Stimulated activated CD4-positive, alpha-beta T cell treated with anti-CD3 and anti-CD28 coated beads, Interleukin-4, amount 100 ng/mL, for 1 hour (primary cell): ENCODE measurements around the gene TMEM238.

ENCODE experiments used
- DNase-seq: peaks from one replicate; pipeline ENCODE4 v3.0.0-alpha.2; 2020

TMEM238 gene

GRCh38 chr19:55354698-55355212 lies 29.3 kb downstream of the TMEM238 start, which contains the start of gene COX6B2:
Gene COX6B2, minus strand, starts transcription at chr19:55354719. Its CDS starts 198 bp downstream, at chr19:55354521.
- no peak for DNase-seq

GRCh38 chr19:55353803-55354697 lies 30.0 kb downstream of the TMEM238 start:
- DNase-seq, result peak; percentile 65

GRCh38 chr19:55353356-55353802 lies 30.7 kb downstream of the TMEM238 start:
- no peak for DNase-seq

- DNase-seq, result no peak
These were observed 31.4 kb downstream of the TMEM238 start for GRCh38 chr19:55352549-55353145.

GRCh38 chr19:55352040-55352439 lies 32.1 kb downstream of the TMEM238 start:
- DNase-seq, result no peak

GRCh38 chr19:55350620-55351315 lies 33.3 kb downstream of the TMEM238 start:
- DNase-seq, result no peak

GRCh38 chr19:55348317-55349034 lies 35.6 kb downstream of the TMEM238 start:
- DNase-seq, result no peak

- no peak for DNase-seq
These were observed 36.6 kb downstream of the TMEM238 start for GRCh38 chr19:55347442-55348009.

GRCh38 chr19:55346725-55347441 lies 37.2 kb downstream of the TMEM238 start:
- DNase-seq, result no peak

GRCh38 chr19:55345818-55346724 lies 38.0 kb downstream of the TMEM238 start:
- no peak for DNase-seq

GRCh38 chr19:55345101-55345817 lies 38.8 kb downstream of the TMEM238 start:
- DNase-seq, result no peak

- no peak for DNase-seq
These were observed 39.6 kb downstream of the TMEM238 start for GRCh38 chr19:55344444-55344843.

- no peak for DNase-seq
These were observed 42.2 kb downstream of the TMEM238 start for GRCh38 chr19:55341595-55342531.

GRCh38 chr19:55341171-55341588 lies 42.9 kb downstream of the TMEM238 start:
- peak; percentile 70 for DNase-seq

- peak; percentile 13 for DNase-seq
These were observed 43.3 kb downstream of the TMEM238 start for GRCh38 chr19:55340784-55341147.

GRCh38 chr19:55339889-55340783 lies 44.0 kb downstream of the TMEM238 start:
- no peak for DNase-seq

GRCh38 chr19:55339105-55339888 lies 44.8 kb downstream of the TMEM238 start, which contains the start of gene KMT5C:
Gene KMT5C, plus strand, starts transcription at chr19:55339876. Its CDS starts 2,061 bp downstream, at chr19:55341937.
- DNase-seq, result peak; percentile 100
